Ectodermal cell (in vitro differentiated cells): ENCODE results near the gene LIN28B. TPM values are rescaled to one million over a fixed set of nuclear protein-coding genes. Genes with fewer than 3 reads are reported as not detected.
A peak's percentile ranks its signal among the peaks of the same experiment; 100 is the strongest.

ENCODE experiments used
- H3K27ac ChIP-seq: 2 replicates; pipeline ENCODE4 v1.7.0; 2013; ENCODE audit warnings: mild to moderate bottlenecking, low read depth, low read length; ENCODE audit not compliant: insufficient read depth, poor library complexity, severe bottlenecking
- H3K27me3 ChIP-seq: 2 replicates; pipeline ENCODE4 v1.7.0; 2013; ENCODE audit warnings: mild to moderate bottlenecking, low read length; ENCODE audit not compliant: insufficient read depth, control insufficient read depth, poor library complexity, severe bottlenecking
- H3K36me3 ChIP-seq: one replicate; pipeline ENCODE4 v1.7.0; 2013; ENCODE audit warnings: low read length; ENCODE audit not compliant: control insufficient read depth, insufficient read depth
- H3K4me1 ChIP-seq: one replicate; pipeline ENCODE4 v1.7.0; 2013; ENCODE audit warnings: low read length; ENCODE audit not compliant: control insufficient read depth, insufficient read depth
- H3K4me3 ChIP-seq: 2 replicates; pipeline ENCODE4 v1.7.0; 2013; ENCODE audit warnings: low read depth, low read length, control low read depth; ENCODE audit not compliant: insufficient read depth
- H3K9me3 ChIP-seq: 2 replicates; pipeline ENCODE4 v1.7.0; 2013; ENCODE audit warnings: mild to moderate bottlenecking, low read length, moderate library complexity; ENCODE audit not compliant: control insufficient read depth
- WGBS, 2 experiments: methylation state at CpG; one replicate each; pipeline ENCODE4 v1.1.7; 2013; ENCODE audit warnings: missing lambda C conversion rate in 2 of 2; 5-methylcytosine and 5-hydroxymethylcytosine counted together
- polyA plus RNA-seq, 4 experiments: library from polyadenylated mRNA; stranded (reverse); fragments of 50-300 nt; gene quantifications; one replicate each; pipeline ENCODE4 v1.2.3, GENCODE V29; 2013

LIN28B gene
- polyA plus RNA-seq (2013, experiment 1 of 4): 130 TPM
- 145 TPM for polyA plus RNA-seq (2013, experiment 2 of 4)
- polyA plus RNA-seq (2013, experiment 3 of 4): 91.9 TPM
- polyA plus RNA-seq (2013, experiment 4 of 4): 104 TPM

GRCh38 chr6:104956731-104957294 lies at the start of gene LIN28B:
LIN28B (plus strand) TSS chr6:104957107; CDS start chr6:104957251, 144 bp downstream.
- H3K36me3 ChIP-seq: no peaks in the 10 kb centered on the region
- 1 to 2% methylated on average over 13 to 15 of the region's 15 CpGs for WGBS, 2 experiments

GRCh38 chr6:104908031-104908887 lies 48.6 kb upstream of the LIN28B start:
- H3K36me3 ChIP-seq: no peaks in the 10 kb centered on the region
- no peaks in the 10 kb centered on the region for H3K9me3 ChIP-seq
- H3K27ac ChIP-seq: no peak overlapping the region
- H3K4me3 ChIP-seq: no peak overlapping the region
- H3K27me3 ChIP-seq: no peaks in the 10 kb centered on the region
- 95 to 96% methylated on average over 6 of the region's 6 CpGs for WGBS, 2 experiments
- no peaks in the 10 kb centered on the region for H3K4me1 ChIP-seq

More at GRCh38 chr6:104956731-104957294, at the start of gene LIN28B:
- H3K27ac ChIP-seq: peak within 1 kb of the TSS; percentile 96
- peaks cover 9% of the 10 kb centered on the region for H3K4me1 ChIP-seq
- H3K4me3 ChIP-seq: peak within 1 kb of the TSS; percentile 69
- H3K27me3 ChIP-seq: no peaks in the 10 kb centered on the region
- H3K9me3 ChIP-seq: no peaks in the 10 kb centered on the region

GRCh38 chr6:104908888-104909525 lies 47.9 kb upstream of the LIN28B start:
- no peak overlapping the region for H3K4me3 ChIP-seq

GRCh38 chr6:104921896-104922295 lies 35.0 kb upstream of the LIN28B start:
- no peak overlapping the region for H3K4me3 ChIP-seq
- H3K9me3 ChIP-seq: no peaks in the 10 kb centered on the region
- no peaks in the 10 kb centered on the region for H3K27me3 ChIP-seq
- no peaks in the 10 kb centered on the region for H3K36me3 ChIP-seq
- H3K27ac ChIP-seq: no peak overlapping the region
- 85 to 92% methylated on average over 1 of the region's 1 CpG for WGBS, 2 experiments
- no peaks in the 10 kb centered on the region for H3K4me1 ChIP-seq

More at GRCh38 chr6:104908888-104909525, 47.9 kb upstream of the LIN28B start:
- Histone ChIP-seq H3K27me3 (no peaks in the 10 kb centered on the region), H3K9me3 (no peaks in the 10 kb centered on the region), H3K36me3 (no peaks in the 10 kb centered on the region), H3K4me1 (no peaks in the 10 kb centered on the region), H3K27ac (no peak overlapping the region)
- whole genome bisulfite sequencing, 2 experiments: 95% methylated on average over 2 of the region's 2 CpGs

GRCh38 chr6:104928141-104928540 lies 28.8 kb upstream of the LIN28B start:
- WGBS, 2 experiments: 89 to 94% methylated on average over 3 of the region's 3 CpGs
- H3K27ac ChIP-seq: no peak overlapping the region
- H3K27me3 ChIP-seq: no peaks in the 10 kb centered on the region
- H3K4me3 ChIP-seq: no peak overlapping the region
- no peaks in the 10 kb centered on the region for H3K36me3 ChIP-seq
- no peaks in the 10 kb centered on the region for H3K4me1 ChIP-seq
- H3K9me3 ChIP-seq: no peaks in the 10 kb centered on the region

GRCh38 chr6:104929353-104929752 lies 27.6 kb upstream of the LIN28B start:
- H3K9me3 ChIP-seq: no peaks in the 10 kb centered on the region
- WGBS, 2 experiments: 87% methylated on average over 5 of the region's 5 CpGs
- H3K4me1 ChIP-seq: no peaks in the 10 kb centered on the region
- H3K27ac ChIP-seq: no peak overlapping the region
- H3K4me3 ChIP-seq: no peak overlapping the region
- H3K36me3 ChIP-seq: no peaks in the 10 kb centered on the region
- no peaks in the 10 kb centered on the region for H3K27me3 ChIP-seq

- no peaks in the 10 kb centered on the region for H3K36me3 ChIP-seq
- no peaks in the 10 kb centered on the region for H3K27me3 ChIP-seq
- H3K4me3 ChIP-seq: no peak overlapping the region
- H3K4me1 ChIP-seq: no peaks in the 10 kb centered on the region
- H3K27ac ChIP-seq: no peak overlapping the region
- WGBS, 2 experiments: 43 to 82% methylated on average over 2 of the region's 2 CpGs
- no peaks in the 10 kb centered on the region for H3K9me3 ChIP-seq
Observed at GRCh38 chr6:104930939-104931338, 26.0 kb upstream of the LIN28B start.

- Histone ChIP-seq H3K4me1 (peaks cover 5% of the 10 kb centered on the region), H3K9me3 (no peaks in the 10 kb centered on the region), H3K4me3 (no peak overlapping the region), H3K27me3 (no peaks in the 10 kb centered on the region), H3K36me3 (no peaks in the 10 kb centered on the region), H3K27ac (no peak overlapping the region)
- WGBS, 2 experiments: 92 to 93% methylated on average over 38 of the region's 38 CpGs
Observed at GRCh38 chr6:104936766-104937535, 20.0 kb upstream of the LIN28B start.

GRCh38 chr6:104940238-104940892 lies 16.5 kb upstream of the LIN28B start:
- WGBS, 2 experiments: 1 to 2% methylated on average over 88 of the region's 88 CpGs
- H3K4me3 ChIP-seq: peak overlapping the region; percentile 78
- H3K9me3 ChIP-seq: no peaks in the 10 kb centered on the region
- peak overlapping the region; percentile 89 for H3K27ac ChIP-seq
- H3K4me1 ChIP-seq: peaks cover 5% of the 10 kb centered on the region
- no peaks in the 10 kb centered on the region for H3K27me3 ChIP-seq
- H3K36me3 ChIP-seq: no peaks in the 10 kb centered on the region
